Lower leg skin (tissue), 3 donors: Measurements from ENCODE around the gene KIRREL3.
"Not testable (repeated sequence)": the region's sequence is repeated elsewhere in the genome, so short reads cannot be mapped to it uniquely, and the experiment has no call there.

Source experiments
- POLR2A ChIP-seq, 2 donors: fragments of 450-650 bp; IDR thresholded peaks; one replicate each; pipeline ENCODE4 v1.6.1; 2016 to 2017; ENCODE audit warnings: antibody characterized with exemption in 2 of 2, mild to moderate bottlenecking in 1 of 2, moderate library complexity in 1 of 2
- TF ChIP-seq, protein P1 (sequence below), 3 donors: fragments of 450-650 bp; IDR thresholded peaks; one replicate each; pipeline ENCODE4 v1.5.1; 2016; ENCODE audit warnings: antibody characterized with exemption in 3 of 3, mild to moderate bottlenecking in 3 of 3, moderate library complexity in 2 of 3

GRCh38 chr11:126386729-126387071 lies 613.9 kb downstream of the KIRREL3 start:
- TF ChIP-seq, protein P1, sequence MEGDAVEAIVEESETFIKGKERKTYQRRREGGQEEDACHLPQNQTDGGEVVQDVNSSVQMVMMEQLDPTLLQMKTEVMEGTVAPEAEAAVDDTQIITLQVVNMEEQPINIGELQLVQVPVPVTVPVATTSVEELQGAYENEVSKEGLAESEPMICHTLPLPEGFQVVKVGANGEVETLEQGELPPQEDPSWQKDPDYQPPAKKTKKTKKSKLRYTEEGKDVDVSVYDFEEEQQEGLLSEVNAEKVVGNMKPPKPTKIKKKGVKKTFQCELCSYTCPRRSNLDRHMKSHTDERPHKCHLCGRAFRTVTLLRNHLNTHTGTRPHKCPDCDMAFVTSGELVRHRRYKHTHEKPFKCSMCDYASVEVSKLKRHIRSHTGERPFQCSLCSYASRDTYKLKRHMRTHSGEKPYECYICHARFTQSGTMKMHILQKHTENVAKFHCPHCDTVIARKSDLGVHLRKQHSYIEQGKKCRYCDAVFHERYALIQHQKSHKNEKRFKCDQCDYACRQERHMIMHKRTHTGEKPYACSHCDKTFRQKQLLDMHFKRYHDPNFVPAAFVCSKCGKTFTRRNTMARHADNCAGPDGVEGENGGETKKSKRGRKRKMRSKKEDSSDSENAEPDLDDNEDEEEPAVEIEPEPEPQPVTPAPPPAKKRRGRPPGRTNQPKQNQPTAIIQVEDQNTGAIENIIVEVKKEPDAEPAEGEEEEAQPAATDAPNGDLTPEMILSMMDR (IDR thresholded peaks at IDR 0.05), result not testable (repeated sequence)
- TF ChIP-seq POLR2A (IDR thresholded peaks at IDR 0.05), result not testable (repeated sequence)
